Measurements from ENCODE around the gene SLCO3A1.
A peak's percentile ranks its signal among the peaks of the same experiment; 100 is the strongest.

The SLCO3A1 gene

DNA sequence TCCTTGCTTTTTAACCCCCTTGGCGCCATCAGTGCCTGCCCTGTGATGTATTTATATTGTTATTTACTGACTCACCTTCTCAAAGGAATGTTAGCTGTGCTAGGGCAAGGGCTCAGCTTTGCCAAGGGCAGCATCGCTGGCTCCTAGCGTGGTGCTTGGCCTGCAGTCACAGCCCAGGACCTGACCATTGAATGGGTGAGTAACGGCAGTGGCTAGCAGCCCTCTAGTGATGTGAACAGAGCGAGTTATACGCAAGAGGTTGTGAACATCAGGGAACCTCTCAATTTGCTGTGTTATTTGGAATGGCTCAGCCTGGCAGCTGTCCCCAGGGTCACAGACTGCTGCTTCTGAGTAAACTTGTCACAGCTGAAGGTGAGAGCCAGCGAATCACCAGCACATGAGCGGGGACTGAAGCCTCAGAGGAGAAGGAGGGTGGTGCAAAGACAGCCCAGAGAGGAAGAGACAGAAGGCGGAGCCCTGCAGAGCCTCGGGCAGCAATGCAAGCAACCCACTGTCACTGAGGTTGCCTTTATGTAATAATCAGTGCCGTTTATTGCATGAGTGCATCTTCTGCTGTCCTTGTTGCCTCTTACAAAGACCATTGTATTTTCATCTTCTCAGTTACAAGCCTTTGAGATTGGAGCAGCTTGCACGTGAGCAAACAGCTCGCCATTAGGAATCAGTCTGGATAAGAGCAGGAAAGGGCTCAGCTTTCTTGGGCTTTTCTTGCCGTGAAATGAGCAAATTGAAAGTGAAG, 158.3 kb downstream of the SLCO3A1 start:
- DNase-seq: peak; percentile 29 to 47 (median 40)

DNA sequence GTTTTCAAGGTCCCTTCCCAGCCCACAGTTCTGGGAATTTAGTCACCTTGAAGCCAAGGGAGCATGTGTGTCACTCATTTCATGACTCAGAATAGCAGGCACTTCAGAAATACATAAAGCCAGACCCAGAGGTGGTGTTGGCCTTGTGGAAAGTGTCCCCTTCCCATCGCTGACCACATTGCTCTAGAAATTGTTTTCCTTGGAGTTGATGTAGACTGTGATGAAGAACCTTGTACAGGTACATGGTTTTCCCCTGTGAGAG, 158.8 kb downstream of the SLCO3A1 start:
- DNase-seq: peak; percentile 47 to 74 (median 60)

DNA sequence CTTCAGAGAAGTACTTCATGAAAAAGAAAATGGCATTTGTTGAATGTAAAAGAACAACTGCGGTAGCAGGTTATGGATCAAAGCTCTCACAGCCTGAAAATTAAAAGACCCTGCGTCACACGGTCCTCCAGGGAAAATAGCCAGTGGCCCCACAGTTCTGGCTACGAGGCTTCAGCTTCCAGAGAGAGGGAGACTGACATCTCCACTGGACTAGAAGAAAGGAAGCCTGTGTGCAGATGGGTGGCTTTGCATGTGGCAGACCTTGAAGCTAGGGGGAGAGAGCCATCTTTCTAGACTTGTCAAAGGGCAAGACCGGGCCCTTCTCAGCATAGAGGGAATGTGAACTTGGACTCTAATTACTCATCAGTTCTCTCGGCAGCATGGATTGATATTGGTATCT, 159.4 kb downstream of the SLCO3A1 start:
- DNase-seq: no peak

DNA sequence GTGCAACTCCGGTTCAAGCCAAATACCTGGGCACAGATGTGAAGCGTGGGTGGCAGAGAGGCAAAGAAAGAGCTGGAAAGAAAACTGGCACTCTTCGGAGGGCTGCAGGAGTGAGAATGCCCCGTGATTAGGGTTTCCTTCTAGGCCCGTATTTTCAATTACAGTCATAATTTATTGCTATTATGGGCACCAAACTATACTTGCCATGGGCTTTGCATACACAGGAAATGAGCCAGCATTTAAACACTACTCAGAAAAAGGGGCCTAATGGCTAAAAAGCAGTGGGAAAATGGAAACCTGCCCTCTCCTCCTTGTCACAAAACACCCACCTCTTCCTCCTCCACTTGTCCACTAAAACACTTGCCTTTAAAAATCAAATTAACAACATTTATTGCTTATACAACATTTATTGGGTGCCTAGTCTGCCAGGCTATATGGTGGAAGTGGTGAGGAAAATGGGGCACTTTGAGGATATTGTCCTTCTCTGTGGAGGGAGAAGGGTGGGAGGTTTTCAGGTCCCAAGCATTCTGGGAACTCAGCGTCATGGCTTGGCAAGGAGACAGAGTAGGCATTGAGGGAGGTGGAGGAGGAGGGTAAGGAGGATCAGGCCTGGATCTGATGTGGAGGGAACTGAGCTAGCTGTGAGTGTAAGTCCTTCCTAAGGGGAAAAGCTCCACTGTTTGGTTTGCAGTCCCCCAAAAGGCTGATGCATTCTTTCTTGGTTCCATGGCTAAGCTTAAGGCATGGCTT, 160.9 kb downstream of the SLCO3A1 start:
- DNase-seq: no peak

DNA sequence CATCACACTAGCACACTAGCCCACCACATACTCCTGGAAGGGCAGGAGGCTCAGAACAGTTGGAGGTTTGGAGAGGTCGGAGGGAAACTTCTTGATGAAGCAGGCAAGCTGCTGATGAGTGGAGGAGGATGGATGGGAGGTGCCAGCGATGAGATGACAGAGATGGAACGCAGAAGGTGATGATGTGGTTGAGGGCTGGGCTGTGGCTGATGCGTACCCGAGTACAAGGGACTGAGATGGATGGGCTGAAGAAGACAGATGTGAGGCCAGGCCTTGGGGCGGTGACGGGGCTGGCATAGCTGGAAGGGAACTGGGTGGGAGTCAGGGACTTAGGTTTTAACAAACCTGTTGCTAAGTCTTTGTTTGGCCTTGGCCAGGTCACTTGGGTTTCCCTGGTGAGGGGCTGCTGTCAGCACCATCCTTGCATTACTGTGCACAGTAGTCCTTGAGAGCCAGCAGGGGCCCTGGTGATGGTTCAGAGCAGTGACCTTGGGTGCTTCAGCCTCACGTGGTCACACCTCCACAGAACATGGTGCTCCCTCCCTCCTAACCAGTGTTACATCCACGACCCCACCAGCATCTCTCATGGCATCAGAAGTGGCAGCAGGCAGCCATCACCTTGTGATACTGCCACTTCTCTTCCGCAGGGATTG, 164.5 kb downstream of the SLCO3A1 start:
- DNase-seq: no peak

DNA sequence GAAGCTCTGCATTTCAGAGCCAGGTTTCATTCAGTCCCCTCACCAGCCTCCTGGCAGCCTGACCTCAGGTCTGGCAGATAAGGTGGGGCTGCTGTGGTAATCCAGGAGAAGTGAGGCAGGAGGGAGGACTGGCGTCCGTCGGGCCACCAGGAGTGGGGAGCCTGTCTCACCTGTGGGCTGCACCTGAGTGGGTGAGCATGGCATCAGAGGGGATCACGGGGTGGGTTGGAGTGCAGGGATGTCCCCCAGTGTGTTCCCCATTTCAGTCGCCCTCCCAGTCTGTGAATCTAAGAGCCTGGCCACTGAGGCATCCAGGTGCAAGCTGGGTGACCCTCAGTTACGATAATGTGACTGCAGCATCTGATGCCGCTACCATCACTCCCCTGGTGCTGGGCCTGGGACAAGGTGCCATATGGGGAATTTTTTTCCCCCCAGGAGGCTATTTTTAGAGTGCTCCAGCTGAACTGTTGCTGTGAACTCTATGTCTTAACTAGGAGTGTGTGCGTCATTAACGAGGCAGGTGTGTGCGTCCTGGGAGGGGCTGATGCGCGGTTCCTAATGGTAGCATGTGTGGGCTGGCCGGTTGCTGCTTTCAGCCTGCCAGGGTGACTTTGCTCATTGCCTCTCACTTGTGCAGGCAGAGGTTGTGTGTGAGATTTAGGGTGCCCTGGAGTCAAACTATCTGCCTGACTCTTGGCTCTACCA, 165.2 kb downstream of the SLCO3A1 start:
- DNase-seq: no peak

DNA sequence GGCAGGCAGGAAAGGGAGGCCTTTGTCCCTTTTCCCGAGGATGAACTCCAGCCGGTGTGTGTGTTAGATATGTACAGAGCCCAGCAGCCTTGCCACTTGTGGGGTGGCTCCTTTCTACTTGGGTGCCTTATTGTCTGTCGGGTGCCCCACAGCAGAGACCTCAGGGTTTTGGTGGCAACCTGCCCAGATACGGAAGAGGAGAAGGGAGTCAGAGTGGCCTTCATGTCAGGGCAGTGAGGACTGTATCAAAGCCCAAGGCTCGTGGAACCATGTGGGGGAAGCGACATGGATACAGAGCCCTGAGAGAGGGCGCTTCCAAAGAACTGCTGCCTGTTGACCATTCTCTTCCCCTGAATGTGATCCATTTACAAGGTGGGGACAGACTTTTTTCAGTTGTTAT, 166.2 kb downstream of the SLCO3A1 start:
- no peak for DNase-seq

DNA sequence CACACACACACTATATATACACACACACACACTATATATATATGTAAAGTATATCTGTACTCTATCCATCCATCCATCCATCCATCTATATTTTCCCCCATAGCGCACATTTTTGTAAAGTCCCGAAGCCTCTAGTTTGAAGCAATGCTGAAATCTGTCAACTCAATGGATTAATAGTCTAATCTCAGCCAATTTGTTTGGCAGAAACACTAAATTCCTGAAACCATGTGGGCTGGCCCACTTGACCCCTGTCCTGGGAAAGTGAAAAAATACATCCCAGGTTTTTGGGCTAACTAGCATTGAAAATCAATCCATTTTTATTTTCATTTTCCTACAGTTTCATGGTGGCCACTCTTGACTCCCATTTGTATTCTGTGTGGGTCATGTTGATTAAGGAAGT, 166.7 kb downstream of the SLCO3A1 start:
- DNase-seq: no peak

DNA sequence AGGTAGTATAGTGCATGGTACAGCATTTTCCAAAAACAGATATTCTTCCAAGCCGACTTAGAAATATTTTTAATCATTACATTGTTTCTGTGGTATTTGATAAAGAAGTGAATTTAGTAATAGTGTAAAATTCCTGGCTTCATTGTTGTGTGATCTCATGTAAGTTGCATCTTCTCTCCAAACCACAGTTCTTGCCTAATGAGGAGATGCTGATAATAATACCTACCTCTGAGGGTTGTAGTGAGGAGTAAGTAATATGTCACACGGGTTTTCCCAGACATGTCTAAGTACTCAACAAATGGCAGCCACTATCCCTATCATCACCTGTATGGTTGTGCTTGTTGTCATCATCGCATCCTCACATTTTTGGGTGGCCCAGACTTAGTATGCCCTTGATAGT, 167.3 kb downstream of the SLCO3A1 start:
- peak in 2 of 3 donors; percentile 36 to 43 for DNase-seq

DNA sequence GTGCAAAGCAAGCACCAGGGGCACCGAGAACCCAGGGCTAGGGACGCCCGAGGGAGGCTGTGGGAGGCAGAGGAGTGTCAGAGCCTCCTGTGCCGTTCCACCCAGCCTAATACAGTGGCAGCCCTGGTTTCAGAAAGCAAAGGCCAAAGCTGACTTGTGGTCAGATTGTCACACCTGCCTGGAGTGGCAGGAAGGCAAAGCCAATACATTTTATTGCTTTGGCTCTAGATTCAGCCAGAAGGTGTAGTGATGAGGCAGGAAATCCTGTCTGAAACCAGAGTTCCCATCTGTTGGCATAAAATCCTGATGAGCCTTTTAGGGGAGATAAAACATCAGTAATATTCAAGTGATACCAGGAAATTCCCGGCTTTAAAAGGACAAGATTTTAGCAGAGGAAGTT, 168.3 kb downstream of the SLCO3A1 start:
- DNase-seq: no peak

DNA sequence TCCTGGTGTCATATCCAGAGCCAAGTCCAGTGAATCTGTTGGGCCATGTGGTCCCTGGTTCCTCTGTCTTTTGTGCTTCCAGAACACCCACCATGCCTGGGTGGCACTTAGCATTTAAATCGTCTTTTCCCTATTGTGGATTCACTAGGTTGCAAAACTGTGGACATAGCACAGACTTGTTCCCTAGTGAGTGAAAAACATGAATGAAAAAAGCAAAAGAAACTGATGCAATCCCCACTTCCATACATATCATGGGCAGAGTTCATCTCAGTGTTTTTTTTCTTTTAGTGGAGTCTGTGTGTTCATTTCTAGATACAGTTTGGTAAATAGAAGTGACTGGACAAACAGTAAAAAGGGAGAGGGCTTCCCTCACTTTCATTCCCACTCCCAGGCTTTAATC, 170.5 kb downstream of the SLCO3A1 start:
- DNase-seq: no peak

DNA sequence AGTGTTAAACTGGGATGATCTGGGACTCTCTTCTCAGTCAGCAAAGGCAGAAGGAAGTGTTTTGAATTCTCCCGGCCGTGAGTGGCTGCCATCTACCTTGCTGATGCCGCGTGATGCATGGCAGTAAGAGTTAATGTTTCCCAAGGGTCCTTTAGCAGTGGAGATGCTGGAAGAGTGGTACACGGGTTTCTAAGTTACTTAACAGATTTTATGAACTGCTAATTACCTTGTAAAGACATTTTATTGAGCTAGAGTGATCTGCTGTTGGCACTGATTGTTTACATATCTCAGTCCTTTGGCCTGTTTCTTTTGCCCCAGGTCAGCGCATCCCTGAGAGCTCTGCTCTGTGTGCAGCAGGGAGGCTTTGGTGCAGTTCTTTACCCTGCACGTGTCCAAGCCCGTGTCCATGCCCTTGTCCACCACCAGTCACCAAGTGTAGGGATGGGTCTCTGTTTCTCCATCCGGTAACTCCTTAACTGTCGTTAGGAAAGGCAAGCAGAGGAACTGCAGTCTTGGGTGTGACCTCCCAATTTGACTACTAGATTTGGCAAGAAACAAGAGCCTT, 172.3 kb downstream of the SLCO3A1 start:
- no peak for DNase-seq

DNA sequence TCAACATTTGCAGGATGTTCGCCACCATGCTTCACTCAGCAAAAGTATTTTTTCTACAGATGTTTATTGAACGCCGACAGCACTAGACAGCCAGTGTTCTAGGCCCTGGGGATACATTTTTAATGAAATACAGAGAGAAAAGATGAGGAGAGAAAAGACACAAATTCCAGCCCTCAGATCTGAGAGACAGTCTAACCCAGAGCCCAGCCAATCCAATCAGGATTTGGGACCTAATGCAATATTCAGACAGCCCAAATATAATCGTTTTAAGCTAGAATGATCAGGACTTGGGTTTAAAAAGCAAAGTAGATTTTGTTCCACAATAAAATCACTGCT, 174.8 kb downstream of the SLCO3A1 start:
- DNase-seq: no peak

DNA sequence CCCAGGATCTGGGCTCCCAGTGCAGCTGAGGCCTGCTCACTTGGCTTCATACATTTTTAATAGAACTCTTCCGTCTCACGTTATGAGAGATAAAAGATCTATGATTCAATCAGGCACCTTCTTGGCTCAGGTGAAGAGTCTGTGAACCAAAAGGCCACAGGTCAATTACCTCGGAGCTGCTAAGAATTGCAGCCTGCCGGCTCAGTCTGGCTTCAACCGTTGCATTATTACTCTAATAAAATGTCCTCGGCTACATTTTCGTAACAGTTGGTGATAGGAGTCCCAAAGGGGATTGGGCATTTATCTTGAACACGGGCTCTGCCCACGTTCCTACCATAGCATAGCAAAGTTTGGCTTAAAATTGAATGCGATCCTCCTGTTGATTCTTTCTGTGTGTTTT, 176.3 kb downstream of the SLCO3A1 start:
- no peak for DNase-seq

DNA sequence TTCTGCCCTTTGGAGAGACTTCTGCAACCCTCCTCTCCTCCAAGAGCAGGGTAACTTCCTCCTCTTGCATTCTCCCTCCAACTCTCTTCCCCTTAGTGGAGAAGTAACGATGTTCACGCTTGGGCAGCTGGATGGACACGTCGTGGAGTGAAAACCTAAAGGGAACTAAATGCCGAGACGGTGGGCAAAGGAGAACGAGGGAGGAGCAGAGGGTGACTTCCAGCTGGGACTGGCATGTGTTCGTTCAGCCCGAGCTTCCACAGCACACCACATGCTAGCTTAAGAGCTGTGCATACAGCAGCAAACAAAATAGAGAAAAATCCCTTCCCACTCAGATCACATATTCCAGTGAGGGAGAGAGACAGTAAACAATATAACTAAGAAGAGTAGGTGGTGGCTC, 179.8 kb downstream of the SLCO3A1 start:
- DNase-seq: peak; percentile 39 to 44 (median 40)

DNA sequence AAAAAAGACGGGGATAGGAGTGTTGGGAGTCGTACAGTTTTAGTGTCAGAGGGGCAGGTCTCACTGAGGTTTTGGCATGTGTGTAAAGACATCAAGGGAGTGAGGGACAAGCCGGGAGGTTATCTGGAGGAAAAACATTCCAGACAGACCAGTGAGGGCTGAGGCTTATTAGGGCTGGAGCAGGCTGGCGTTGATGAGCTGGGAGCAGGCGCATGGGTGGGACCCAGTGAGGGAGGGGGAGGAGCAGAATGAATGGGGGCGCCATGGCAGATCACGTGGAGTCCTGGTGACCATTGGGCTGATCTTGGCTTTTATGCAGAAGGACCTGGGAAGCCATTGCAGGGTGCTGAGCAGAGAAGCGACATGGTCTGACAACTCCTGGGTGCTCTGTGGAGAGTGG, 180.2 kb downstream of the SLCO3A1 start:
- no peak for DNase-seq

DNA sequence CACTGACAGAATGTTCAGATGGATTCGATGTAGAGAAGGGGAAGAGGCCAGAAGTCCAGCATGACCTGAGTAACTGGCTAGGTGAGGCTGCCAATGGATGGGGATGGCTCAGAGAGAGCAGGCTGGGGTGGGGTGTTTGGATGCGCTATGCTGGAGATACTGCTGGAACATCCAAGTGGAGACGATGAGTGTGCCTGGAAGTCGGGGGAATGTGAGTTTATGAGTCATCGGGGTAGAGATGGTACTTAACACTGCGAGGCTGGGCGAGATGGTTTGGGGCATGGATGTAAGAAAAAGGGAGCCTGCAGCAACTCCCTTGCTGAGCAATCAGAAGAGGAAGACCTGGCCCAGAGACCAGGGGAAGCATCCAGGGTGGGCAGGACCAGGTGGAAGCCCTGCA, 180.7 kb downstream of the SLCO3A1 start:
- DNase-seq: no peak

DNA sequence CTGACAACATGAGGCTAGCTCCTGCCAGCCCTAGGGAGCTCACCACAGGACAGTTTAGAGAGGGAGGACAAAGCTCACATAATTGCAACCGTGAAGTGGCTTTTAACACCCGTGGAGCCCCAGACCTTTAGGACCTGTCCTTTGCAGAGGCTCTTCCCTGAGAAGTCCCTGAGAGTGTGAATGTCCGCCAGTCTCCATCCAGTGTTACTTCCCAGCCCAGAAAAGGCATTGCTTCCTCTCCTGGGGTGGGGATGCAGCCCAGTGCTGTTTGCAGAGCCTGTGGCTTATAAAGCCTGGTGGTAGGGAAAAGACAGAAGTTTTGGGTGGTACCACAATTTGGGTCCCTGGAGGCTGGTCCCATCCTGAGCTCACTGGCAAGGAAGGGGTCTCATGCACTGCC, 182.0 kb downstream of the SLCO3A1 start:
- DNase-seq: no peak

DNA sequence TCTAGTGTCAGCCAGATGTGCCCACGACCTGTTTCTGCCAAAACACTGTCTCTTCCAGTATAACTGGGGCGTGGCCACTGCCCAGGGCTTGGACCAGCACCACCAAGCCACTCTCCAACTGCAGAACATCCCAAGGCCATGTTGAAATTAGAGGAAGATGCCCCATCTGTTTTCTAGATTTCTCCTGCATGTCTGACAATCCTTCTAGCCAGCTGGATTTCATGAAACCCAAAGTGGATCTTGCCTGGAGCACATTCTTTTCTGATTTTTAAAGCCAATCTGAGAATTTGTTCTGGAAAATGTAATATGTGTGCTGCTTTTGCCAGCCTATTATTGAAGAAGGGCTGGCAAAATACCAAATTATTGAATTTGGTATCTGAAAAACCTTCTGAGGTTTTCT, 182.5 kb downstream of the SLCO3A1 start:
- no peak for DNase-seq

DNA sequence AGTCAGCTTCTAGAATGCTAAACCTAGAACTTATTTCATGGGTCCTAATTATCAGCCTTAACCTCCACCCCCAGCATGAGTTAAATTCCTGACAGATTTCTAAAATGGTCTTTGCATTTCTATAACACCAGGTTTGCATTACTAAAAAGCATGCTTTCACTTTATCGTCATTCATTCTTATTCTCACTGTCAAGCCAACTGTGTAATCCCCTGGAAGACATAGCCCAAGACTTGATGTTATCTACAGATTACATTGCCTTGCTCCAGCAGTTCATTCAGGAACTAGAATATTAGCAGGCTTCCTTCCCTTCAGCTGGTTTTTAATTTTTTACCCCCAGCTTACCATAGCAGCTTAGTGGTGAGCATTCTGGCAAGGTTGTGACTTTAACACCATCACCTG, 184.0 kb downstream of the SLCO3A1 start:
- no peak for DNase-seq

DNA sequence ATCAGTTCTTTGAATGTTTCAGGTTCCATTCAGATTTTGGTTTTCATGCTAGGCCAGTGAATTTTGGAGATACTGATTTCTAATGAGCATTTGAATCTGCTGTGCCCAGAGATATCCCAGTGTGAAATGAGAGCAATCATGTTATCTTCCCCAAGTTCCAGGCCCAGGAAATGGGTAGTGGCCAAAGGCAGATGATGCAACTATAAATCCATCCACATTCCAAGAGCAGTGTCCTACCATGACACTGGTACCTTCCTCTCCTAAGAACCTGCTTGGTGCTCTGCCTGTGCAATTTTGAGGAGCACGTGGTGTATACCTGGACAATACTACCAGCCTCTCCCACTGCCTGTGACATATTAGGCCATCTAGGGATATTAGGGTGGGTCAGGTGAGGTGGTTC, 186.8 kb downstream of the SLCO3A1 start:
- DNase-seq: no peak

DNA sequence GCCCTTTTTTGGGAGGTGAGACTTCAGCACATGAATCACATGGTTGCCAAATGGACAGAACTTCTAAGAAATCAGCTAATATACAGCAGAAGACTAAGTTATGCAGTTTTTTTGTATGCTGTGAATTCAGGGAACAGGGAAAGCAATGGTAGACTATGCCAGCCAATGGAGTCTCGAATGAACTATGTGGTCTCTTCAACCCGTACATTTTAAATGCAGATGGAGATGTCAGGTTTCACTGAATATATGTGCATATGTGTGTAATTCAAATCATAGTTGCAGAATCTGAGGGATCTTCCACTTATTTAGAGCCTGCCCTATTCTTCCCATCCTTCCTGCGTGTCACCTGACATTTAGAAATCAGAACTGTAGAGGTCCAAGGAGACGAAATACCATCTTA, 187.9 kb downstream of the SLCO3A1 start:
- DNase-seq: no peak

DNA sequence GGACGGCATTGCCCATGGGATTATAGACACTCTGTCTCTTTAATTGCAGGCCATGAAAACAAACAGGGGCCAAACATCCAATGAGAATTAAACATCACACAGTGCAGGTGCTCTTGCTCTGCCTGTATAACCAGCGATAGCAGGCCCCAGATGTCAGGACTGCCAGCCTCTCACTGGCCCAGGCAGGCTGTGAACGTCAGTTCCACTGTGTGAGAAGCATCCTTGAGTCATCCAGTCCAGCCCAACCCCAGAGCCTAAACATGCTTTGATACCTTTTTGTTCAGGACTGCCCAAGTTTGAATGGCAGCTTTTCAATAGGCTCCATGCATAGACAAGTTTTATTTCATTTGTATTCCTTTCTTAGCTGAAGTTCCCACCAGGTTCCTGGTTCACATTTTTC, 189.8 kb downstream of the SLCO3A1 start:
- no peak for DNase-seq
